ENCODE results near the gene PFN4.

DNA sequence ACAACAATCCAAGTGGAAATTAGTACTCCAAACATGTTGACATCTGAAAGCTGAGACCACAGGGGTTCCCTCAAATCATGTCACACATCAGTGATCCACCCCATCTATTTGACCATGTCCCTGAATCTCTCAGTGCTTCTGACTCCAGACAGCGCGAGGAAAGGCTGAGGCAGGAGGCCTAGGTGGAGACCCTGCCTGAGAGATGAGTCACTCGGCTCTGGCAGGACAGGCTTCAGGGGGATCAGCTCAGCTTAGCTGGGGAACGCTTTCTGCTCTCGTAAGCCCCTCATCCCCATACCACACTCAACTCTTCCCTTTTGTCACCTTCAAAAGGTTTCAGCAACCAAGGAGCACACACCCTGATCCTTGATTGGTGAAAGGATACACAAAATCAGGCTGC lies 45.9 kb upstream of the PFN4 start:
- no peak for TF ChIP-seq POLR2A (IDR thresholded peaks at IDR 0.05)
- TF ChIP-seq, protein P1, sequence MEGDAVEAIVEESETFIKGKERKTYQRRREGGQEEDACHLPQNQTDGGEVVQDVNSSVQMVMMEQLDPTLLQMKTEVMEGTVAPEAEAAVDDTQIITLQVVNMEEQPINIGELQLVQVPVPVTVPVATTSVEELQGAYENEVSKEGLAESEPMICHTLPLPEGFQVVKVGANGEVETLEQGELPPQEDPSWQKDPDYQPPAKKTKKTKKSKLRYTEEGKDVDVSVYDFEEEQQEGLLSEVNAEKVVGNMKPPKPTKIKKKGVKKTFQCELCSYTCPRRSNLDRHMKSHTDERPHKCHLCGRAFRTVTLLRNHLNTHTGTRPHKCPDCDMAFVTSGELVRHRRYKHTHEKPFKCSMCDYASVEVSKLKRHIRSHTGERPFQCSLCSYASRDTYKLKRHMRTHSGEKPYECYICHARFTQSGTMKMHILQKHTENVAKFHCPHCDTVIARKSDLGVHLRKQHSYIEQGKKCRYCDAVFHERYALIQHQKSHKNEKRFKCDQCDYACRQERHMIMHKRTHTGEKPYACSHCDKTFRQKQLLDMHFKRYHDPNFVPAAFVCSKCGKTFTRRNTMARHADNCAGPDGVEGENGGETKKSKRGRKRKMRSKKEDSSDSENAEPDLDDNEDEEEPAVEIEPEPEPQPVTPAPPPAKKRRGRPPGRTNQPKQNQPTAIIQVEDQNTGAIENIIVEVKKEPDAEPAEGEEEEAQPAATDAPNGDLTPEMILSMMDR (IDR thresholded peaks at IDR 0.05) = no peak
